WERI-Rb-1 (cell line): ENCODE measurements around the gene NFE2L2.

ENCODE experiments used
- DNase-seq: peaks from one replicate; pipeline ENCODE4 v3.0.0-alpha.2; 2020
- H3K27ac ChIP-seq: fragments of 250-450 bp; sonication (Bioruptor Pico); 2 replicates; pipeline ENCODE4 v1.5.1; 2020; ENCODE audit warnings: mild to moderate bottlenecking, moderate library complexity
- H3K27me3 ChIP-seq: fragments of 250-450 bp; sonication (Bioruptor Pico); 2 replicates; pipeline ENCODE4 v1.5.1; 2021; ENCODE audit warnings: mild to moderate bottlenecking, low read depth, moderate library complexity; ENCODE audit not compliant: insufficient read depth, severe bottlenecking
- H3K36me3 ChIP-seq: fragments of 250-450 bp; sonication (Bioruptor Pico); 2 replicates; pipeline ENCODE4 v1.5.1; 2020; ENCODE audit warnings: mild to moderate bottlenecking, moderate library complexity
- H3K4me3 ChIP-seq: 2 replicates; pipeline ENCODE4 v1.5.1; 2011; ENCODE audit warnings: low read depth, mild to moderate bottlenecking, control low read depth, low read length
- H3K9me3 ChIP-seq: fragments of 250-450 bp; sonication (Bioruptor Pico); 2 replicates; pipeline ENCODE4 v1.5.1; 2021; ENCODE audit warnings: mild to moderate bottlenecking, moderate library complexity; ENCODE audit not compliant: severe bottlenecking
- TF ChIP-seq, protein P1 (sequence below): IDR thresholded peaks from 2 replicates; pipeline ENCODE4 v1.5.1; 2011; ENCODE audit warnings: low read depth, mild to moderate bottlenecking, control low read depth, inconsistent platforms, low read length

The NFE2L2 gene

DNA sequence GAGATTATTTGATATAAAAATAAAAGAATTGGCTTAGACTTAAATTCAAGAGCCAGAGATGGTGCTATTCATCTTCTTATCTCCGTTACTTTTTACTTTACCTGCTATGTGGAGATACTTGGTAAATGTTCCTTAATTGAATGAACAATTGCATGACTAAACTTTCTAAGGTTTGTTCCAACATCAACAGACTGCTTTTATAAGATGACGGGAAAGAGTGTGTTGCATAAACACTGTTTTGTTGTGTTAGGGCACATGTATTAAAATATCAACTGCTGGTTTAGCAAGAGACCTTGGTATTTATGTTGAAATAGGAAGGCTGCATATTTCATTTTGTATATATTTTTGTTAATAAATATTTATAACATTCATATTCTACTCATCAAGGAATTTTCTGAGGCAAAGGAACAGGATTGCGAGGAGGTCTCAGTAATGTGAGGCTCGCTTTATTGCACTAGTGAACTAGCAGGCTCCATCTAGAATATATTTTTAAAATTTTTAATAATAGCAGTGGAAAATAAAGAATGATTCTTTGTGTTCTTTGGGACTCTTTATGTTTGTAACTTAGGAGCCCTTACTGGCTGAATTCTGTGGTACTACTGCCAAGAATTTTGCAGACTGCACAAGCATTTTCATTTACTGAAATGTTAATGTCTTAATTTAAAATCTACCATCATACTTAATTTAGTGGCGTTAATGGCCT, 10.7 kb upstream of the NFE2L2 start:
- Histone ChIP-seq H3K36me3 (no peaks in the 10 kb centered on the region), H3K27ac (no peak overlapping the region), H3K4me3 (no peak overlapping the region), H3K9me3 (no peaks in the 10 kb centered on the region), H3K27me3 (no peaks in the 10 kb centered on the region)
- TF ChIP-seq, protein P1, sequence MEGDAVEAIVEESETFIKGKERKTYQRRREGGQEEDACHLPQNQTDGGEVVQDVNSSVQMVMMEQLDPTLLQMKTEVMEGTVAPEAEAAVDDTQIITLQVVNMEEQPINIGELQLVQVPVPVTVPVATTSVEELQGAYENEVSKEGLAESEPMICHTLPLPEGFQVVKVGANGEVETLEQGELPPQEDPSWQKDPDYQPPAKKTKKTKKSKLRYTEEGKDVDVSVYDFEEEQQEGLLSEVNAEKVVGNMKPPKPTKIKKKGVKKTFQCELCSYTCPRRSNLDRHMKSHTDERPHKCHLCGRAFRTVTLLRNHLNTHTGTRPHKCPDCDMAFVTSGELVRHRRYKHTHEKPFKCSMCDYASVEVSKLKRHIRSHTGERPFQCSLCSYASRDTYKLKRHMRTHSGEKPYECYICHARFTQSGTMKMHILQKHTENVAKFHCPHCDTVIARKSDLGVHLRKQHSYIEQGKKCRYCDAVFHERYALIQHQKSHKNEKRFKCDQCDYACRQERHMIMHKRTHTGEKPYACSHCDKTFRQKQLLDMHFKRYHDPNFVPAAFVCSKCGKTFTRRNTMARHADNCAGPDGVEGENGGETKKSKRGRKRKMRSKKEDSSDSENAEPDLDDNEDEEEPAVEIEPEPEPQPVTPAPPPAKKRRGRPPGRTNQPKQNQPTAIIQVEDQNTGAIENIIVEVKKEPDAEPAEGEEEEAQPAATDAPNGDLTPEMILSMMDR = no peak
- DNase-seq = no peak

DNA sequence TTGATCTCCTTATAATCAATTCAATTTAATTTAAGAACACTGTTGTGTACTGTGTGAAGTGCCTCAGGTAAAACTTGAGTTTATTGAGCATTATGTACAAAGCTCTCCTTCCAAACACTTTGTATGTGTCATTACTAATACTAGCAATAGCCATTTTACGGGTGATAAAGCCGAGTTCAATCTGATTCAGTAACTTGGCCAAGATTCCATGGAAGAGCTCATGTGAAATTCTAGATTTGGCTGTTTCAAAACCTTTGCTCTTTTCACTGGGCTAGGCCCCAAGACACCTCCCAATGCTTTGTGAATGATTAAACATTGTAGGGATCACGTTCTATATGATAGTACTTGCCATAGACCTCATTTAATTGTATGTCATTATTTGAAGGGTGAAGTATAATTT, 8.9 kb upstream of the NFE2L2 start:
- Histone ChIP-seq H3K36me3 (no peaks in the 10 kb centered on the region), H3K27me3 (no peaks in the 10 kb centered on the region), H3K4me3 (no peak overlapping the region), H3K9me3 (no peaks in the 10 kb centered on the region), H3K27ac (no peak overlapping the region)
- TF ChIP-seq, protein P1 = no peak
- DNase-seq = no peak

DNA sequence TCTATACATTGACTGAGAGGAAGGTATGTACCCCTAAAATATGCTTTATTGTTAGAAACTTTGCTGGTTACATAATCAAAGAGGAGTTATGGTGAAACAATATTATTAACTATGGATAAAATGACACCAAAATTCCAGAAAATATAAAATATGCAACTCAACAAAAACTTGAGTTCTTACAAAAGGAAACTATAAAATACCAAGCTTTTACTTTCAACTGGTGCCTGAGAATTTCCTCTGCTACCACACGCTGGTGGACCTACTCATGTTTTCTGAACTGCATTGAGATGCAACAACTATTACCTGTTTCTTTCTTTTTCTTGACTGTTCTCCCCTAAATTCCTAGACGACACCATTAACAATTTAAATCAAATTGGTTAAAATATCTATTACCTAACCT, 8.2 kb upstream of the NFE2L2 start:
- no peak for DNase-seq
- no peaks in the 10 kb centered on the region for H3K9me3 ChIP-seq
- H3K27ac ChIP-seq = no peak overlapping the region
- no peak overlapping the region for H3K4me3 ChIP-seq
- no peaks in the 10 kb centered on the region for H3K27me3 ChIP-seq
- no peaks in the 10 kb centered on the region for H3K36me3 ChIP-seq
- TF ChIP-seq, protein P1 = no peak

DNA sequence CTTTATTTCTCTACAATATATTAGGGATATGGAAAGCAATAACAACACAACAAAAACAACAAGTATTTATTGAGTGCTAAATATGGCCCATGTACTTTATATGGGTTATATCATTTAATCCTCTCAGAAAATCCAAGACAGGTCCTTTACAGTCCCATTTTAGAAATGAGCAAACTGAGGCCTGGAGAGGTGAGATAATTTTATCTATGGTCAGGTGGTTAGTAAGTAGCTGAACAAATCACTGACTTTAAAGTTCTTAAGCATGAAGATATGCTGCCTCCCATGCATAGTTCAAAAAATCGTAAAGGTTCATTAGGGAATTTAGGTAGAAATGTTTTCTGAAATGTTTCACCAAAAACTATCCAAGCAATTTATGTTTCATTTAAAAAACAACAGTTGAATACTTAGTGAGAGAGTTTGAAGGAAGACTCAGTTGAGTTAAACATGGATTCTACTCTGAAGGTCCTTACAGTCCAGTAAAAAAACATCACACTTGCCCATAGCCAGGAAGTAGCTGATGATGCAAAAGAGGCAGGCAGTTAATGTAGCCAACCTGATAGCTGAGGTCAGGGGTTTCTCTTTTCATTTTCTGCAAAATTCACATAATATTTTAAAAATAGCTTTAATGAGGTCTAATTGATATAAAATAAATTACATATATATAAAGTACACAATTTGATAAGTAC, 7.6 kb upstream of the NFE2L2 start:
- no peaks in the 10 kb centered on the region for H3K9me3 ChIP-seq
- no peak for DNase-seq
- H3K4me3 ChIP-seq = no peak overlapping the region
- H3K27me3 ChIP-seq = no peaks in the 10 kb centered on the region
- no peaks in the 10 kb centered on the region for H3K36me3 ChIP-seq
- no peak overlapping the region for H3K27ac ChIP-seq
- TF ChIP-seq, protein P1 = no peak

DNA sequence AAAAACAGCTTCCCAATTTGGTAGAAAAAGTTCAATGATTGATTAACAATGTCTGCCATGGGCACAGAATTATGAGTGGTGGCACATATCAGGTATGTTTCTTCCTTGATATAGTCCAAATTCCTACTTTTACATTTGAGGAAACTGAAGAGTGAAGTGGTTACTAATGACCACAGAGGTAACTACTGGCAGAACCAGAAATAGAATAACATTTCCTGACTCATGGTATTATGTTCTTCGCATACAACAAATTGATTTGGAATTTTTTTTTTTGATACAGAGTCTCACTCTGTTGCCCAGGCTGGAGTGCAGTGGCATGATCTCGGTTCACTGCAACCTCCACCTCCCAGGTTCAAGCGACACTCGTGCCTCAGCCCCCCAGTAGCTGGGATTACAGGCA, 6.0 kb upstream of the NFE2L2 start:
- no peak for DNase-seq
- Histone ChIP-seq H3K36me3 (no peaks in the 10 kb centered on the region), H3K27ac (no peak overlapping the region), H3K4me3 (no peak overlapping the region), H3K27me3 (no peaks in the 10 kb centered on the region), H3K9me3 (no peaks in the 10 kb centered on the region)
- TF ChIP-seq, protein P1 = no peak
